C4-2B (cell line): ENCODE results near the gene DENND11.

Experiments used
- ZFX ChIP-seq: fragments of 450-650 bp; IDR thresholded peaks from 2 replicates; pipeline ENCODE4 v1.6.1; 2017
- TF ChIP-seq, protein P1 (sequence below): fragments of 450-650 bp; conservative IDR thresholded peaks from 2 replicates; pipeline ENCODE4 v1.5.1; 2017; ENCODE audit warnings: mild to moderate bottlenecking

GRCh38 chr7:141722529-141722928 is 20.6 kb upstream of the DENND11 start:
- TF ChIP-seq, protein P1, sequence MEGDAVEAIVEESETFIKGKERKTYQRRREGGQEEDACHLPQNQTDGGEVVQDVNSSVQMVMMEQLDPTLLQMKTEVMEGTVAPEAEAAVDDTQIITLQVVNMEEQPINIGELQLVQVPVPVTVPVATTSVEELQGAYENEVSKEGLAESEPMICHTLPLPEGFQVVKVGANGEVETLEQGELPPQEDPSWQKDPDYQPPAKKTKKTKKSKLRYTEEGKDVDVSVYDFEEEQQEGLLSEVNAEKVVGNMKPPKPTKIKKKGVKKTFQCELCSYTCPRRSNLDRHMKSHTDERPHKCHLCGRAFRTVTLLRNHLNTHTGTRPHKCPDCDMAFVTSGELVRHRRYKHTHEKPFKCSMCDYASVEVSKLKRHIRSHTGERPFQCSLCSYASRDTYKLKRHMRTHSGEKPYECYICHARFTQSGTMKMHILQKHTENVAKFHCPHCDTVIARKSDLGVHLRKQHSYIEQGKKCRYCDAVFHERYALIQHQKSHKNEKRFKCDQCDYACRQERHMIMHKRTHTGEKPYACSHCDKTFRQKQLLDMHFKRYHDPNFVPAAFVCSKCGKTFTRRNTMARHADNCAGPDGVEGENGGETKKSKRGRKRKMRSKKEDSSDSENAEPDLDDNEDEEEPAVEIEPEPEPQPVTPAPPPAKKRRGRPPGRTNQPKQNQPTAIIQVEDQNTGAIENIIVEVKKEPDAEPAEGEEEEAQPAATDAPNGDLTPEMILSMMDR, result no peak
- no peak for TF ChIP-seq ZFX
